ENCODE data around the gene PRODH2. TPM values are rescaled to one million over a fixed set of nuclear protein-coding genes. Genes with fewer than 3 reads are reported as not detected.

The PRODH2 gene
- total RNA-seq, 1 experiment from 2014 or later = not detected

DNA sequence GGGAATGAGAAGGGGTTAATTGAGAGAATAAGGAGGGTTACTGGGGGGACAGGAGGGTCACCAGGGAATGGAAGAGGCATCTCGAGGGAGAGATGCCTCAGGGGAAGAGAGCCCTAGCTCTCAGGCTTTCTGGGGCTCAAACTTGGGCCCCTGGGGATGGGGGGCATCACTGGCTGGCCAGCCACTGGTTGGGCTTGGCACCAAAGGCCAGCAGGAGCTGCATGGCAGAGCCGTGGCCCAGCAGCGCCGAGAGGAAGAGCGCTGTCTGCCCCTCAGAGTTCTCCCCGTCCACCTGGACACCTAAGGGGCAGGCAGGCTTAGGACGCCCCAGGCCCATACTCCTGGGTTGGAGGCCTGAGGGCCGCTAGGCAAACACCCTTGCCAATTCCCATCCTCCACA, 19.8 kb downstream of the PRODH2 start:
- no TSS peak for BruUV-seq (replicated peaks)
- H3K9me3 ChIP-seq (ENCODE audit: low read depth, low read length, poor library complexity, severe bottlenecking) = no peaks in the 10 kb centered on the region
- ChIA-PET POLR2A (ENCODE audit: low non-redundant PET) (no interaction called here), CTCF (no interaction called here)
- H3K4me1 ChIP-seq (ENCODE audit: insufficient read depth, low read length, poor library complexity, severe bottlenecking) = no peaks in the 10 kb centered on the region
- DNase-seq (ENCODE audit: low spot score) = no peak
- H3K36me3 ChIP-seq (ENCODE audit: insufficient read depth, low read length, poor library complexity, severe bottlenecking) = no peaks in the 10 kb centered on the region
- H3K27ac ChIP-seq (ENCODE audit: low read depth, low read length, poor library complexity, severe bottlenecking) = no peak overlapping the region
- TF ChIP-seq CTCF (conservative IDR thresholded peaks at IDR 0.05; ENCODE audit: low read depth, low read length) = no peak
- TF ChIP-seq EZH2 (IDR thresholded peaks at IDR 0.05; ENCODE audit: borderline replicate concordance, low read depth, low read length, poor library complexity, severe bottlenecking) = no peak
- H3K27me3 ChIP-seq (replicated peaks; ENCODE audit: insufficient read depth, low read depth, low read length, poor library complexity) = peaks cover 14% of the 10 kb centered on the region
- no peak overlapping the region for H3K4me3 ChIP-seq (ENCODE audit: low read depth, low read length, poor library complexity, severe bottlenecking)
- intact Hi-C loops (cut with micrococcal nuclease; ENCODE audit: unreplicated experiment) = no loop called here

DNA sequence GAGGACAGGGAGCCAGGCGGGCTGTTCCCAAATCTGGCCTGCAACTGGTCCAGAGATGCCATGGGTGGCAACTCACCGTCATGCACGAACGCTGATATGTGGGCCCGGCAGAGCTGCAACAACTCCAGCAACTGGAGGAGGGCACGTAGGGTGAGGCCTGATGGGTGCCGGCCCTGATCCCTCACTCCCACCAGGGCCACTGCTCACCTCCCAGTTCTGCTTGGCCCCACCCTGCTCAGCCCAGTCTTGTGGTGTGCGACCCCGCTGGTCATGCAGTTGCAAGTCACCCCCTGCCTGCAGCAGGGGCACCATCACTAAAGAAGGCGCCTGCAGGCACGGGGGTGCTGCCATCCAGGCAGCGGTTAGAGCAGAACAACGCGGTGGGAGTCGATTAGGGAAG, 20.3 kb downstream of the PRODH2 start:
- intact Hi-C loops (cut with micrococcal nuclease; ENCODE audit: unreplicated experiment) = no loop called here
- no peaks in the 10 kb centered on the region for H3K9me3 ChIP-seq (ENCODE audit: low read depth, low read length, poor library complexity, severe bottlenecking)
- no peak overlapping the region for H3K4me3 ChIP-seq (ENCODE audit: low read depth, low read length, poor library complexity, severe bottlenecking)
- no peak overlapping the region for H3K27ac ChIP-seq (ENCODE audit: low read depth, low read length, poor library complexity, severe bottlenecking)
- TF ChIP-seq EZH2 (IDR thresholded peaks at IDR 0.05; ENCODE audit: borderline replicate concordance, low read depth, low read length, poor library complexity, severe bottlenecking) (no peak), CTCF (conservative IDR thresholded peaks at IDR 0.05; ENCODE audit: low read depth, low read length) (no peak)
- POLR2A ChIA-PET (ENCODE audit: low non-redundant PET) = no interaction called here
- DNase-seq (ENCODE audit: low spot score) = no peak
- H3K36me3 ChIP-seq (ENCODE audit: insufficient read depth, low read length, poor library complexity, severe bottlenecking) = no peaks in the 10 kb centered on the region
- H3K4me1 ChIP-seq (ENCODE audit: insufficient read depth, low read length, poor library complexity, severe bottlenecking) = no peaks in the 10 kb centered on the region
- H3K27me3 ChIP-seq (replicated peaks; ENCODE audit: insufficient read depth, low read depth, low read length, poor library complexity) = peaks cover 9% of the 10 kb centered on the region
- BruUV-seq (replicated peaks) = no TSS peak
- CTCF ChIA-PET = no interaction called here

- POLR2A ChIA-PET (ENCODE audit: low non-redundant PET) = no interaction called here
- no peak for DNase-seq (ENCODE audit: low spot score)
- Histone ChIP-seq H3K36me3 (ENCODE audit: insufficient read depth, low read length, poor library complexity, severe bottlenecking) (no peaks in the 10 kb centered on the region), H3K4me1 (ENCODE audit: insufficient read depth, low read length, poor library complexity, severe bottlenecking) (no peaks in the 10 kb centered on the region), H3K27me3 (replicated peaks; ENCODE audit: insufficient read depth, low read depth, low read length, poor library complexity) (peaks cover 4% of the 10 kb centered on the region), H3K9me3 (ENCODE audit: low read depth, low read length, poor library complexity, severe bottlenecking) (no peaks in the 10 kb centered on the region), H3K4me3 (ENCODE audit: low read depth, low read length, poor library complexity, severe bottlenecking) (no peak overlapping the region), H3K27ac (ENCODE audit: low read depth, low read length, poor library complexity, severe bottlenecking) (no peak overlapping the region)
- CTCF ChIA-PET = no interaction called here
- intact Hi-C loops (cut with micrococcal nuclease; ENCODE audit: unreplicated experiment) = no loop called here
- BruUV-seq (replicated peaks) = no TSS peak
- TF ChIP-seq CTCF (conservative IDR thresholded peaks at IDR 0.05; ENCODE audit: low read depth, low read length) = no peak
- TF ChIP-seq EZH2 (IDR thresholded peaks at IDR 0.05; ENCODE audit: borderline replicate concordance, low read depth, low read length, poor library complexity, severe bottlenecking) = no peak
These were observed 20.8 kb downstream of the PRODH2 start for GRCh38 chr19:35791814-35792279.
